CD4-positive, alpha-beta T cell treated with Interleukin-15 for 1 hour (primary cell): Measurements from ENCODE around the gene OSBPL1A.

Experiments
- DNase-seq: peaks from one replicate; pipeline ENCODE4 v3.0.0-alpha.2; 2020

The OSBPL1A gene

DNA sequence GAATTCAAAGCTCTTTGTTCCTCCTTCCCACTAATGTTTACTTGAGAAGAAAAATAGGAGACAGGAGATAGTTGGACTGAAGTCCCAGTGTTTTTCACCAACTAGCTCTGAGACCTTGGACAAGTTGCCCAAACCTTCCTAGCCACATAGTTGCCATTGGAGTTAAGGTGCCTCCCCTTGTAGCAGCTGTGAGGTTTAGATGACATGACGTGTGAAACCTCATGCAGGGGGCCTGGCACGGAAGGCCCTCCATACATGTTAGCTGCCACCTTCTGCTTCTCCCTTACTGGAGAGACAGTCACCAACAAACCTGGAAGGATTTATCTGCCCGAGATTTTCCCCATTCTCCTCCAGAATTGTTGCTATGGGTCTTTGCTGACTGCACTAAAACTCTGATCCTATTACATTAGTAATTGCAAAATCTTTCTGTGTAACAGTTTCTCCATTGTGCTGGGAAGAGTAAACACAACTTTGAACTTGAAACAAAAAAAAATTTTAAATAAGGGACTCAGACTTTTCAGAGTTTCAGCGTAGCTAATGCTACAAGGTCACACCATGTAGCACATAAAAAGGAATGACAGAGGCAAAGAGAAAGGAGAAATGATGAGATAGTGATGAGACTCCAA is 282.6 kb downstream of the OSBPL1A start:
- DNase-seq: no peak

DNA sequence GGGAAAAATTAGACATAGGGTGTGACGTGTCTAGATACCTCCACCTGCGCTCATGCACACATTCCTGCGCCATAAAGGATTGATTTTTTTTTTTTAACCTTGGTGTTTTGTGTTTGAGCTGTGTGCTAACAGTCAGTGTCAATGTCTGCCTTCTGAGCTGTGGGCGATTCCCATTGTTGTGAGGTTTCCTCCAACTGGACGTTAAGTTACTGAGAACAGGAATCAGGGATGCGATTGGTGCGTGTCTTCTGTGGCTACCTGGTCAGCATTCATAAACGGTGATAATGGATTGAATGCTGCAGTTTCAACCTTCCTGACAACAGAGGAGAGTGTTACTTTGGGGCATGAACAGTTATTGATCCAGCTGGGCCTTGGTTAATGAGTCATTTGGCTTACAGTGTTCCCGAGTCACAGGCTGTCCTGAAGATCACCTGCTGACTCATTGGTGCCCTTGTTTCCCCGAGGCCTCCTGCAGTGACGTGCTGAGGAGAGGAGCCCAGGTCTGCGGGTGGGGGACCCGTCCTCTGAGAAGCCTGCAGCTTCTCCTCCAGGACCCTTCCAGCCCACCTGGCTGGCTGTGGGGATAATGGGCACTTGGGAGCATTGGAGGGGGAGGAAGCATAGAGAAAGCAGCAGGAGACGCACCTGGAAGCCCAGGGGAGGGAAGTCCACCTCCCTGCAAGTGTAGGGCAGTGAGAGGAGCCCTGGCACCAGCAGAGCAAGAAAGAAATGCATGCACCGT is 284.6 kb downstream of the OSBPL1A start:
- no peak for DNase-seq

- no peak for DNase-seq
Measured at GRCh38 chr18:24112464-24112863, 285.2 kb downstream of the OSBPL1A start.
